ENCODE measurements around the gene HNRNPDL.

DNA sequence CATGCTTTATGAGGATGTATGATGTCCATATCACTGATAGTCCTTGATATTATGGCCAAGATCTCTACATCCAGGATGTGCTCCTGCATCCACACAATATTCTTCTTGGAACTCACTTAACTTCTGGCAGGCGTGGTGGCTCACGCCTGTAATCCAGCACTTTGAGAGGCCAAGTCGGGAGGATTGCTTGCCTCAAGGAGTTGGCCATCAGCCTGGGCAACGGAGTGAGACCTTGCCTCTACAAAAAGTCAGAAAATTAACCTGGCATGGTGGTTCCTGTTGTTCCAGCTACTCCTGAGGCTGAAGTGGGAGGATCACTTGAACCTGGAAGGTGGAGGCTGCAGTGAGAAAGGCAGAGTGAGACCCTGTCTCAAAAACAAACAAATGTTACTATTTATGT is 54.2 kb downstream of the HNRNPDL start:
- TF ChIP-seq, protein P1, sequence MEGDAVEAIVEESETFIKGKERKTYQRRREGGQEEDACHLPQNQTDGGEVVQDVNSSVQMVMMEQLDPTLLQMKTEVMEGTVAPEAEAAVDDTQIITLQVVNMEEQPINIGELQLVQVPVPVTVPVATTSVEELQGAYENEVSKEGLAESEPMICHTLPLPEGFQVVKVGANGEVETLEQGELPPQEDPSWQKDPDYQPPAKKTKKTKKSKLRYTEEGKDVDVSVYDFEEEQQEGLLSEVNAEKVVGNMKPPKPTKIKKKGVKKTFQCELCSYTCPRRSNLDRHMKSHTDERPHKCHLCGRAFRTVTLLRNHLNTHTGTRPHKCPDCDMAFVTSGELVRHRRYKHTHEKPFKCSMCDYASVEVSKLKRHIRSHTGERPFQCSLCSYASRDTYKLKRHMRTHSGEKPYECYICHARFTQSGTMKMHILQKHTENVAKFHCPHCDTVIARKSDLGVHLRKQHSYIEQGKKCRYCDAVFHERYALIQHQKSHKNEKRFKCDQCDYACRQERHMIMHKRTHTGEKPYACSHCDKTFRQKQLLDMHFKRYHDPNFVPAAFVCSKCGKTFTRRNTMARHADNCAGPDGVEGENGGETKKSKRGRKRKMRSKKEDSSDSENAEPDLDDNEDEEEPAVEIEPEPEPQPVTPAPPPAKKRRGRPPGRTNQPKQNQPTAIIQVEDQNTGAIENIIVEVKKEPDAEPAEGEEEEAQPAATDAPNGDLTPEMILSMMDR (IDR thresholded peaks at IDR 0.05), result no peak
- TF ChIP-seq POLR2A (IDR thresholded peaks at IDR 0.05), result no peak
